Effector CD8-positive, alpha-beta T cell (primary cell): Measurements from ENCODE around the gene MEF2A.
A peak's percentile ranks its signal among the peaks of the same experiment; 100 is the strongest.

ENCODE experiments used
- DNase-seq: peaks from one replicate; lab custom pipeline; 2025; lab: John Stamatoyannopoulos, UW

The MEF2A gene

GRCh38 chr15:99564221-99565048, 1.3 kb upstream of the MEF2A start:
- DNase-seq, result no peak

GRCh38 chr15:99565049-99565298, 810 bp upstream of the MEF2A start:
- DNase-seq, result no peak

- DNase-seq, result peak; percentile 15
These were observed 543 bp downstream of the MEF2A start for GRCh38 chr15:99566157-99566897.

GRCh38 chr15:99568625-99569352, 3.0 kb downstream of the MEF2A start:
- no peak for DNase-seq

- DNase-seq, result no peak
These were observed 5.5 kb downstream of the MEF2A start for GRCh38 chr15:99571299-99571698.

- DNase-seq, result no peak
These were observed 8.3 kb downstream of the MEF2A start for GRCh38 chr15:99574048-99574447.

- DNase-seq, result no peak
These were observed 8.7 kb downstream of the MEF2A start for GRCh38 chr15:99574502-99574901.

- DNase-seq, result no peak
These were observed 13.0 kb downstream of the MEF2A start for GRCh38 chr15:99578809-99579208.

GRCh38 chr15:99580076-99580475, 14.3 kb downstream of the MEF2A start:
- no peak for DNase-seq

- no peak for DNase-seq
These were observed 16.8 kb downstream of the MEF2A start for GRCh38 chr15:99582508-99582960.

GRCh38 chr15:99584081-99584600, 18.4 kb downstream of the MEF2A start:
- no peak for DNase-seq

- no peak for DNase-seq
These were observed 20.3 kb downstream of the MEF2A start for GRCh38 chr15:99586121-99586520.

- DNase-seq, result no peak
These were observed 24.0 kb downstream of the MEF2A start for GRCh38 chr15:99589801-99590200.

- DNase-seq, result no peak
These were observed 25.3 kb downstream of the MEF2A start for GRCh38 chr15:99590913-99591646.

GRCh38 chr15:99592145-99592791, 26.5 kb downstream of the MEF2A start:
- DNase-seq, result no peak

- DNase-seq, result no peak
These were observed 27.3 kb downstream of the MEF2A start for GRCh38 chr15:99593070-99593469.

- no peak for DNase-seq
These were observed 29.1 kb downstream of the MEF2A start for GRCh38 chr15:99594916-99595315.

GRCh38 chr15:99598296-99598695, 32.5 kb downstream of the MEF2A start:
- no peak for DNase-seq

- no peak for DNase-seq
These were observed 38.0 kb downstream of the MEF2A start for GRCh38 chr15:99603828-99604227.

- DNase-seq, result no peak
These were observed 39.1 kb downstream of the MEF2A start for GRCh38 chr15:99604865-99605264.

- no peak for DNase-seq
These were observed 39.7 kb downstream of the MEF2A start for GRCh38 chr15:99605490-99605931.
